Astrocyte of the cerebellum (primary cell): ENCODE measurements around the gene KIF5C.

Source experiments
- DNase-seq: peaks from one replicate; pipeline ENCODE4 v3.0.0-alpha.2; 2011; ENCODE audit warnings: low read depth
- H3K4me3 ChIP-seq: 2 replicates; pipeline ENCODE4 v1.5.1; 2011; ENCODE audit warnings: mild to moderate bottlenecking, low read depth, low read length, moderate library complexity
- in situ Hi-C: cut with HindIII; loops from 2 replicates; pipeline ENCODE4 v1.10.0; 2017; ENCODE audit warnings: low sequenced_read_pairs
- TF ChIP-seq, protein P1 (sequence below): IDR thresholded peaks from 2 replicates; pipeline ENCODE4 v1.5.1; 2012; ENCODE audit warnings: low read length, low read depth, moderate library complexity, mild to moderate bottlenecking; ENCODE audit errors: missing control alignments

The KIF5C gene

DNA sequence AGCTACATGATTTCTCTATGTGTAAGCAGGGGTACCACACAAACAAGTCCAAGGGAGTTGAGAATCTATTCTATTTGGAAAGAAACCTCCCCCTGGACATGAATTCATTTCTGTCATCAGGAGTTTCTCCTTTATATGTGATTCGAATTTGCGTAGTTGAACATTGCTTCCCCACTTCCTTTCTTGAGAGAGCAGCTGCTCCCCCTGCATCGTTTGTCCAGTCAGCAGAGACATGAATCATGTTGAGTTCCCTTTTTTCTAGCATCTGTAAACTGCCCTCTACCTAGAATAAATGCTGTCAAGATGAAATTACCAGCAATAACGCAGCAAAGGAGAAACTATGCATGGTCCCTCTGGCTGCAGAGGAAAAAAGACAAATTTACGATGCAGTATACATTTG, 73.8 kb downstream of the KIF5C start:
- in situ Hi-C loops, result no loop called here
- TF ChIP-seq, protein P1, sequence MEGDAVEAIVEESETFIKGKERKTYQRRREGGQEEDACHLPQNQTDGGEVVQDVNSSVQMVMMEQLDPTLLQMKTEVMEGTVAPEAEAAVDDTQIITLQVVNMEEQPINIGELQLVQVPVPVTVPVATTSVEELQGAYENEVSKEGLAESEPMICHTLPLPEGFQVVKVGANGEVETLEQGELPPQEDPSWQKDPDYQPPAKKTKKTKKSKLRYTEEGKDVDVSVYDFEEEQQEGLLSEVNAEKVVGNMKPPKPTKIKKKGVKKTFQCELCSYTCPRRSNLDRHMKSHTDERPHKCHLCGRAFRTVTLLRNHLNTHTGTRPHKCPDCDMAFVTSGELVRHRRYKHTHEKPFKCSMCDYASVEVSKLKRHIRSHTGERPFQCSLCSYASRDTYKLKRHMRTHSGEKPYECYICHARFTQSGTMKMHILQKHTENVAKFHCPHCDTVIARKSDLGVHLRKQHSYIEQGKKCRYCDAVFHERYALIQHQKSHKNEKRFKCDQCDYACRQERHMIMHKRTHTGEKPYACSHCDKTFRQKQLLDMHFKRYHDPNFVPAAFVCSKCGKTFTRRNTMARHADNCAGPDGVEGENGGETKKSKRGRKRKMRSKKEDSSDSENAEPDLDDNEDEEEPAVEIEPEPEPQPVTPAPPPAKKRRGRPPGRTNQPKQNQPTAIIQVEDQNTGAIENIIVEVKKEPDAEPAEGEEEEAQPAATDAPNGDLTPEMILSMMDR, result no peak
- no peak for DNase-seq
- H3K4me3 ChIP-seq, result no peak overlapping the region

DNA sequence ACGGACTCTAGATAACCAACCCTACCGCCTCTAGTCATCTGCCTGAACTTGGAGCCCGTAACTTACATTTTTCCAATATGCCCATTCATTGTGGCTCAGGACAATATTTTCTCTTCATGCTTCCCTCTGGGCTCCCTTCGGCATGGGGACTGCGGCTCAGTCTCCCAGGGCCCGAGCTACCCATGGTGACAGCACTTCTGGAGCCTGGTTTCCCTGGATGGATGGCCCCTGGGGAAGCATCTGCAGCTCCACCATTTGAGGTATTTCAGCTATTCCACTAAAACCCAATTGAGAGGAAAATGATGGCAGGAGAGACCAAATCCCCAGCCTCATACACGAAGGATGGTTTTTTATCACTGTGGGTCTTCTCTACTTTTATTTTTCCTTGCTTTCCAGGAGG, 74.3 kb downstream of the KIF5C start:
- H3K4me3 ChIP-seq, result no peak overlapping the region
- in situ Hi-C loops, result no loop called here
- TF ChIP-seq, protein P1, result no peak
- DNase-seq, result no peak

DNA sequence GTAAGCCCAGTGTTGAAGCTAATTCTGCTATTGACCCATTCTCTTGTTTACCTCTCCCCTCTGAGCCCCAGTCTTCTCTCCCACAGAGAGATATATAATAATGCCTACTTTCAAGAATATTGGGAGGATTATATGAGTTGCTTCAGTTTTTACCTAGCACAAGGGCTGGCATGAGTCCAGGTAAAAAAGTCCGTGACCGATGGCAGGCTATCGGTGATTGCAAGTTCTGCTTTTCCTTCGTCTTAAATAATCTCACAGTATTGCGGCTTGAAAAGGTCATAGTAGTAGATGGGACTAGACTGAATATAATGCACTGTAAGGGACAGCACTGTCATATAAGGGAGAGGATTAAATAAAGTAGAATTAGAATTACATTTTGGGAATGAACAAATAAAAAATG, 77.6 kb downstream of the KIF5C start:
- TF ChIP-seq, protein P1, result no peak
- no peak overlapping the region for H3K4me3 ChIP-seq
- no peak for DNase-seq
- in situ Hi-C loops, result no loop called here

DNA sequence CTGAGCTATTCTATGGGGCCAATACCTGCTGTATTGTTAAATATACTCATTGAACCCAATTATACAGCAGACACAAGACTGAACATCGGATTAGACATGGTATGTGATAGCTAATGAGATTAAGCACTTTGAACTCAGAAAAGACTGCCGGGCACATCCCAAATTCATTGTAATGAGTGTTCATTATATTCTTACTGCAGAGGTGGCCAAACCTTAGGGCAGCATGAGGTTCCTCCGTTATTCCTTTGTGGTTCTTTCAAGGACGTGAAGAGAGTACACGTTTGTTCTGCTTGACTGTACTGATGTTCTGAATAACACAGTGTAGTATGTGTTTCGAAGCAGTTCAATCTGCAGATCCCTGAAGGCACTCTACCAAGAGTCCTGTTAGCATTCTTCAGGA, 78.4 kb downstream of the KIF5C start:
- TF ChIP-seq, protein P1, result no peak
- DNase-seq, result no peak
- H3K4me3 ChIP-seq, result no peak overlapping the region
- in situ Hi-C loops, result no loop called here

DNA sequence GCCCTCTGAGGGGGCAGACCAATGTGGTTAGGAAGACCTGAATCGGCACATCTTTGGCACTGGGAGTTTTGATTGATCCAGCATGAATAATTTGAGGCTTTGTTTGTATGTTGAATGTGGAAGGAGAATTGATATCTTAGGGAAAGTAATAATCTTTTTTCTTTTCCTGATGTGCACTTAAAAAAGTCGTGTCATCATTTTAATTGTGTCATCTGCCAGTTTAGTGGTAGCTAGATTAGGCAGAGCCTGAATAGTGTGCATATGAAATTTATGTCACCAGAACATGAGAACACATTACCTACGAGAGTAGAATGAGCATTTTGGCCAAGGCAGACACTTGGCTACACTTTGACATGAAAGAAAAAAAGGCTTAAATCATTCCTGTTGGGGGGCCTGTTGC, 79.5 kb downstream of the KIF5C start:
- in situ Hi-C loops, result no loop called here
- DNase-seq, result no peak
- TF ChIP-seq, protein P1, result no peak
- H3K4me3 ChIP-seq, result no peak overlapping the region

DNA sequence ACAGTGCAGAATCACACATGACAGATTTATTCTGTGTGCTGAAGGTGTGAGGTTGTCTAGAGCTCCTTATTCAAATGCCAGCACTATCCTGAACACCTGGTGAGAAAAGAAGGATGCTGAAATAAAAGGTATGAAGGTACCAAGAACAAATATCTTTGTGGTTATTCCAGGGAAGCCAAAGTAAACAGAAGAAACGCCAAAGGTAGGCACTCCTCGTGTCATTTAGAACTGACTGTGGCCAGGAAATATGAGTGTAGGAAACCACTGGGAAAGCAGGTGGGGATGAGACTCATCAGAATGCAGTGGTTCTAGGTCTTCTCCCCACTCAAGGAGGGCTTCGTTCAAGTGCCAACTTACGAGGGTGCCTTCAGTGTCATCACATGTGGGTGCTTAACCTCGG, 80.8 kb downstream of the KIF5C start:
- in situ Hi-C loops, result no loop called here
- no peak for DNase-seq
- TF ChIP-seq, protein P1, result no peak
- no peak overlapping the region for H3K4me3 ChIP-seq

DNA sequence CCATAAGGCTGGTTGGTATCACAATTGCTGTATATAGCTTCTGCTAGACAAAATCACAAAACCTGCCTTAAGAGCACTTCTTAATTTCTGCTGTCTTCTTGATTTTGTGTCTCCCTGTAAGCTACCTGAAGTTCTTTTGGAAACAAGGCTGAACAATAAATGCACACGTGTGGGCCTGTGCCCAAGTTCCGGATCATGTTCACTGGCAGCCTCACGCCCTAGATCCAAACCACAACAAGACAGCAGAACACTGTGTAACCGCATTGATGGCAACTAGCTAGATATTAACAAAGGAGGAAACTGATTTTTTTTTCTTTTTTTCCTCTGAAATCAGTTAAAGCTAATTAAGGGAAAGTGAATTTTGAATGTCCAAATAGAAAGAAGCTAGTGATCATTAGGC, 82.0 kb downstream of the KIF5C start:
- DNase-seq, result no peak
- in situ Hi-C loops, result no loop called here
- H3K4me3 ChIP-seq, result no peak overlapping the region
- TF ChIP-seq, protein P1, result no peak
